Eye (tissue), 1 donor: ENCODE data around the gene CGB5.
A peak's percentile ranks its signal among the peaks of the same experiment; 100 is the strongest.
"Not testable (repeated sequence)": the region's sequence is repeated elsewhere in the genome, so short reads cannot be mapped to it uniquely, and the experiment has no call there.

Experiments used
- DNase-seq: peaks from one replicate; pipeline ENCODE4 v3.0.0-alpha.2; 2015

Gene CGB5

DNA sequence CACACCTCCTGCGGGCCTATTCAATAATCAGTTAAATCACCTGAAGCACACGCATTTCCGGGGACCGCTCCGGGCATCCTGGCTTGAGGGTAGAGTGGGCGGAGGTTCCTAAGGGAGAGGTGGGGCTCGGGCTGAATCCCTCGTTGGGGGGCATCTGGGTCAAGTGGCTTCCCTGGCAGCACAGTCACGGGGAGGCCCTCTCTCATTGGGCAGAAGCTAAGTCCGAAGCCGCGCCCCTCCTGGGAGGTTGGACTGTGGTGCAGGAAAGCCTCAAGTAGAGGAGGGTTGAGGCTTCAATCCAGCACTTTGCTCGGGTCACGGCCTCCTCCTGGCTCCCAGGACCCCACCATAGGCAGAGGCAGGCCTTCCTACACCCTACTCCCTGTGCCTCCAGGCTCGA, at the start of gene CGB5:
TSS of gene CGB5 (plus strand) at position 301 of the 400 bp plus-strand sequence. CDS start 362 bp downstream, outside the sequence.
- not testable (repeated sequence) for DNase-seq

DNA sequence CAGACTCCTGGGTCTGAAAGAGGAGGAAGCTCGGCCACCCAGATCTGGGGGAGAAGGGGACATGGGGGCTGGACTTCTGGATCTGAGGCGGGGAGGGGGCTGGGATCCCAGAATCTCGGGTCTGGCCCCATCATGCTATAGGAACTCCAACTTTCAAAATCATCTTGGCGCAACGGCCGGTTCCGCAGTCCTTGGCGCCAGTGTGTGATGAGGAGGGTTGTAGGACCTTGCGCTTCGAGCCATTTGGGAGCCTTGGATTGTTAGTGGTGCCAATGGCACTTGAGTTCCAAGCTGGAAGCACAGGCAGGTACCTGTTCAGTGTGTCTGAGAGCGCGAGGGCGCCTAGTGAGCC, 49.6 kb upstream of the CGB5 start:
- no peak for DNase-seq

DNA sequence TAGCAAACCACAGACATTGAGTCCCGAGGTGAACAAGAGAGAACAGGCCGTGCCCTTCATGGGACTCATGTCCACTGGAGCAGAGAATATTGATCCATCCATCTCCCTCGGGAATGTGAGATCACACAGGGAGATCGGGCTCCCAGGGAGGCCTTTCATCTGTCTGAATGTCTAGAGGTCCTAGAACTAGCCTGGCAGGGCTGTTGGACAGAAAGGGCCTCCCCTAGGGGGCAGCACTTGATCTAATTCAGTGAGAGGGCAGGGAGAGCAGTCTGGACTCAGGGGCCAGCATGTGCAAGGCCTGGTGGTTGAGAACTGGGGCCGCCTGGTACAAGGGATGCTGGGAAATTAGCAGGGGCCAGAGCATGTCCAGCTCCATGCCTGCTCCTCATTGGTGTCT, 45.7 kb upstream of the CGB5 start:
- DNase-seq = peak; percentile 58

DNA sequence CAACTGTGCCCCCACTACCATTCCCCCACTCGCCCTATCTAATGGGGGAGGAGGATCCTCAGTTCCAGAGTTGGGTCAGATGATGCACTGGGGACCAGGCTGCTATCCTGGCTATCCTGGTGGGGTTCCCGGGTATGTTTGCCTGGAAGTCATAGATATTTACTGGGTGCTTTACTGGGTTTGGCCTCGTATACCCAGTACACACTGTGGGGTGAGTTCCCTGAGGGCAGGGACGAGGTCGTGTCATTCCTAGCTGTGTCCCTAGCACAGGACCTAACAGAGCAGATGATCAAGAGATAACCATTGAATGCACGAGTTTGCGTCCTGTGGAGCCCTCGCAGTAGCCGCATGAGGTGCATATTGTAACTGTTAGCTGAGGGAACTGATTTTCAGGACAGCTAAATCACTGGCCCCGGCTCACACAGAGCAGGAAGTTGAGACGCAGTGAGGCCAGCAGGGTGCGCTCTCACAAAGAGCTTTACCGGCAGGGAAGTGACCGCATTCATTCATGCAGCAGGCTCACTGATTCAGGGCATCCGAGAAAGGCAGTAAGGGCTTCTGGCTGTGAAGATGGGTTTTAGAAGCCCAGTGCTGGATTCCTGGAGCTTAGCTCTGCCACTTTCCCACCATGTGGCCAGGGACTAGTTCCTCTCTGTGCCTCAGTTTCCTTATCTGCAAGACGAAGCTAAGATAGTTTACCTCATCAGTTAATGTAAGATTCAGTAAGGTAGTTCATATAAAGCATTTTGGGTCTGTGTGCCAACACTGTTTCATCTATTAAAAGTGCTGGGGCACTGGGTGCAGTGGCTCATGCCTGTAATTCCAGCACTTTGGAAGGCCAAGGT, 43.9 kb upstream of the CGB5 start:
- peak; percentile 86 for DNase-seq

DNA sequence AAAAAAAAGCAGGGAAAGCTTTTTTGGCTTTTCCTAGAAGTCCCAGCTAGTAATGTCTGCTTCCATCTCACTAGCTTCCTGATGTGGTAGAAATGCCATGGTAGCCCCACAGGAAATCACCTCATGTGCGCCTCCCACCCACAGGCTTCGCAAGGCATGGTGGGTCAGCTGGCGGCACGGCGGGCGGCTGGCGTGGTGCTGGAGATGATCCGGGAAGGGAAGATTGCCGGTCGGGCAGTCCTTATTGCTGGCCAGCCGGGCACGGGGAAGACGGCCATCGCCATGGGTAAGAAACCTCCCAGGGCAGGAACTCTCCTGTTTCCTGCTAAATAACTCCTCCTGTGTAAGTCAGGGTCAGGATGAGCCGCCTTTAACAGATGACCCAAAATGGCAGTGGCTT, 39.5 kb upstream of the CGB5 start:
- DNase-seq = no peak

DNA sequence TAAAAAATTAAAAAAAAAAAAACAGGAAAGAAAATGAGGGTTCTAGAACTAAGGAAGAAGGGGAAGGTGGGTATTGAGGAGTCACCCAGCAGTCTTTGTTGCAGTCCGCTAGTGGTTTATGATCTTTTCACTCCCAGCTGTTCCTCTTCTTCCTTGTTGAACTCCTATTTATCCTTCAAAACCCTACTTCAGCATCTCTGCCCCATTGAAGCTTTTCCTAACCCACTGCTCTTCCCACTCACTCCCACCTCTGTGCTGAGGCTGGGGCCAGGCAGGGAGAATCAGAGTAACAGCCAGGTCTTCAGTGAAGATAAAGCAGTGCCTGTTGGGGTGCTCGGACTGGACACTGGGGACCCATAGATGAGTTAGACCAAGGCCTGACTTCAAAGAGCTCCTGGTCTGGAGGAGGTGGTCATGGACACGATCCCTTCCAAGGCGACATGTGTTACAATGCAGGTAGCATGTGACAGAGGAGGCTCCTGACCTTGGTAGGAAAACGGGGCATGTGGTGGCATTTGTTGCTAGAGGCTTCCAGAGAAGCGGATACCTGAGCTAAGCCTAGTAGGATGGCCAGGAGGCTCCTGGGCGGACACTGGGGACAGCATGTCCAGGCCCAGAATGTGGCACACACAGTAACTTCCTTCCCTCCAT, 38.6 kb upstream of the CGB5 start:
- DNase-seq = no peak

DNA sequence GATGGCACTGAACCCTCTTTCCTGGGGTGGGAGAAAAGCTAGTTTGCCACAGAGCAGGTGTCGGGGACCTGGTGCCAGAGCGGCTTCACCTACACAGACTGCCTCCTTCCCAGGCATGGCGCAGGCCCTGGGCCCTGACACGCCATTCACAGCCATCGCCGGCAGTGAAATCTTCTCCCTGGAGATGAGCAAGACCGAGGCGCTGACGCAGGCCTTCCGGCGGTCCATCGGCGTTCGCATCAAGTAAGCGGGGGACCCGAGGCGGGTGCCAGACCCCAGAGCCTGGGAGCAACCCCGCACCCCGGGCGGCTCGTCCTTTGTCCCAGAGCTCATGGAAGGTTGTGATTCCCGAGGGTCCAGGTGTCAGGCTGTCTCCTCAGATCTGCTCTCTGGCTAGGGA, 36.7 kb upstream of the CGB5 start:
- no peak for DNase-seq

DNA sequence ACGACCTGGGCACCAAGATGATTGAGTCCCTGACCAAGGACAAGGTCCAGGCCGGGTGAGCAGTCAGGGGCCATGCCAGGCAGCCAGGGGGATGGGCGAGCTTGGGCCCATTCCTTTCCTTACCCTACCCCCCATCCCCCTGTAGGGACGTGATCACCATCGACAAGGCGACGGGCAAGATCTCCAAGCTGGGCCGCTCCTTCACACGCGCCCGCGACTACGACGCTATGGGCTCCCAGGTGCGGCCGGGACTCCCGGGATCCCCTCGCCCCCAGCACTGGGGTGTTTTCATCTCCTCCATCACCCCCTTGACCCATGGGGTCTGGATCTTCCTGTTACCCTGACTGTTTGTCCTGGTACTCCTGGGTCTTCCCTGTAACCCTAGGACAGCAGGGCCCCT, 33.8 kb upstream of the CGB5 start:
- no peak for DNase-seq

DNA sequence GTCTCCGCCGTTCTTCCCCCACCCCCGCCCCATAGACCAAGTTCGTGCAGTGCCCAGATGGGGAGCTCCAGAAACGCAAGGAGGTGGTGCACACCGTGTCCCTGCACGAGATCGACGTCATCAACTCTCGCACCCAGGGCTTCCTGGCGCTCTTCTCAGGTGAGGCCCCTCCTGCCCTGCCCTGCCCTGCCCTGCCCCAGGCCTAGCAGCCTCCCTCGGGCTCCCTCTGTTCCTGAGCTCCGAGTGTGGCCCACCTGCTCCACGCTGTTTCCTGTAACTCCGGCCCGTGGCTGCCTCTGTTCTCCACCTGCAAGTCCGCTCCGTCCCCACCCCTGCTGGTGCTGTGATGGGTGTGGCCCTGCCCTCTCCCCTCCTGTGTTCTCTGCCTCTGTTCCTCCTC, 33.2 kb upstream of the CGB5 start:
- DNase-seq = no peak

DNA sequence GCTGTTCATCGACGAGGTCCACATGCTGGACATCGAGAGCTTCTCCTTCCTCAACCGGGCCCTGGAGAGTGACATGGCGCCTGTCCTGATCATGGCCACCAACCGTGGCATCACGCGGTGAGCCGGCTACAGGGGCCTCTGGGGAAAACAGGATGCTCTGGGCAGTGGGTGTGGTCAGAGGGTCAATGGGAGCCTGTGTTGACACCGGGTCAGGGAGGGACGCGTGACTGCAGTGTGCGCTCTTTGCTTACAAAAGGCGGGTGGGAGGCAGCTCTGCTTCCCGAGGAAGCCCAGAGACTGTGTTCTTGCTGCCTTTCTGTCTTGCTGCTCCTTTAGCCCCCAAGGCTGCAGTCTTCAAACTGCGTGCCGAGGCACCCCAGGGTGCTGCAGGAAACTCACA, 32.5 kb upstream of the CGB5 start:
- no peak for DNase-seq

DNA sequence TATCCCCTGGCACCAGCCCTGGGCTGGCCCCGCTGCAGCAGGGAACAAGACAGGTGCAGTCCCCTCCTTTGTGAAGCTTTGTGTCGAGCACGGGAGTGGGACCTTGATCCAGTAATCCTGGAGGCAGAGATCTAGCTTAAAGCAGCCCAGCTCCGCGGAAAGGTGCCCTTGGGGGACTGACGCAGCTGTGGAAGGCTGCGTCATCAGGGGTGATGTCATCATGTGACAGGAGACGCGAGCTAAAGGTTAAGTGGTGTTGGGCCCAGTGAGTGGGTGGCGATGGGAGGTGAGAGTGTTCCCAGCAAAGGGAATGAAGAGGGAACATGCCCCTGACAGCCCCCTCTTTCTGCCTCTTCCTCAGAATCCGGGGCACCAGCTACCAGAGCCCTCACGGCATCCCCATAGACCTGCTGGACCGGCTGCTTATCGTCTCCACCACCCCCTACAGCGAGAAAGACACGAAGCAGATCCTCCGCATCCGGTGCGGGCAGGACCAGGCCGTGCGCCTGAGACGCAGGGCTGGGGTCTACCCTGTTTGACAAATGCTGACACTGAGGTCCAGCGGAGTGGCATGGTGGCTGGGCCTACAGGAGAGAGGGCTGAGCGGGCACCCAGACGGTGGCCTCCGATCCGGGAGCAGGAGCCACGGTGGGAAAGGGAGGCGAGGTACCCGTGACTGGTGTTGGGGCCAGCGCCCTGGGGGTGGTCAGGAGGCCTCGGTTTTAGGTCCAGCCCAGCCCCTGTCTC, 29.4 kb upstream of the CGB5 start:
- DNase-seq = no peak

DNA sequence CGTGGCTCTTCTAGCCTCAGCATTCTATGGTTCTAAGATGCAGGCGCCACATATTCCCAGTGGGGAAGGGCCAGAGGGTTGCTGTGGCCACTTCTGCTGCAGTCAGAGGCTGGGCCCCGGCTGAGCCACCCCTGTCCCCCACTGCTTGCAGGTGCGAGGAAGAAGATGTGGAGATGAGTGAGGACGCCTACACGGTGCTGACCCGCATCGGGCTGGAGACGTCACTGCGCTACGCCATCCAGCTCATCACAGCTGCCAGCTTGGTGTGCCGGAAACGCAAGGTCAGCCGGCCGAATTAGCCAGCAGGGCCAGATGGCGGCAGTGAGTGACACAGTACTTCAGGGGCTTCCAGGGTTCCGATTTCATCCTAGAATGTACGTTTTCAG, 28.8 kb upstream of the CGB5 start:
- DNase-seq = no peak

DNA sequence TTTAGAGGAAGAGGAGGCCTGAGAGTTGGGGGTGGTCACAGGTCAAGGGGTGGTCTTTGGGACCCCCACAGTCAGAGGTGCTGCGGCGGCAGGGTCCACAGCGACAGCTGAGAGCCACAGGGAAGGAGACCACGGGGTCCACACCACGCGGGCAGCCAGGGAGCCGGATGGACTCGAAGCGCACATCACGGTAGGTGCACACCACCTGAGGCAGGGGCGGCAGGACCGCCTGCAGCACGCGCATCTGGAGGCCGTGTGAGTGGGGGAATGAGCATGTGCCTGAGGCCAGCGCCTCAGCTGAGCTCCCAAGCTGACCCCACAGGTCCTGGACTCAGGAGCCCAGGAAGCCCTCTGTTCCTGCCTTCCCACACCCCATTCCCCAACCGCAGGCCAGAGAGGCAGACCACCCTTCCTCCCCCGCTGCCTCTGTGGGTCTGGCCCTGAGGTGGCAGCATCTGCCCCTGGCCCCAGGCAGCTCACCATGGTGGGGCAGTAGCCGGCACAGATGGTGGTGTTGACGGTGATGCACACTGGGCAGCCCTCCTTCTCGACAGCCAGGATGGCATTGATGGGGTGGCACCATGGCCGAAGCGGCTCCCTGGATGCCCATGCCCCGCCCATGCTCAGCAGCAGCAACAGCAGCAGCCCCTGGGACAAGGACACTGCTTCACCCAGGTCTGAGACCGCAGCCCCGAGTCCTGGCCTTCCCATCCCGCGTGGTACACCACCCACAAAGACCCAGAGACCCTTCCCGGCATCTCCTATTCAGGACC, 27.4 kb upstream of the CGB5 start:
- DNase-seq = no peak

DNA sequence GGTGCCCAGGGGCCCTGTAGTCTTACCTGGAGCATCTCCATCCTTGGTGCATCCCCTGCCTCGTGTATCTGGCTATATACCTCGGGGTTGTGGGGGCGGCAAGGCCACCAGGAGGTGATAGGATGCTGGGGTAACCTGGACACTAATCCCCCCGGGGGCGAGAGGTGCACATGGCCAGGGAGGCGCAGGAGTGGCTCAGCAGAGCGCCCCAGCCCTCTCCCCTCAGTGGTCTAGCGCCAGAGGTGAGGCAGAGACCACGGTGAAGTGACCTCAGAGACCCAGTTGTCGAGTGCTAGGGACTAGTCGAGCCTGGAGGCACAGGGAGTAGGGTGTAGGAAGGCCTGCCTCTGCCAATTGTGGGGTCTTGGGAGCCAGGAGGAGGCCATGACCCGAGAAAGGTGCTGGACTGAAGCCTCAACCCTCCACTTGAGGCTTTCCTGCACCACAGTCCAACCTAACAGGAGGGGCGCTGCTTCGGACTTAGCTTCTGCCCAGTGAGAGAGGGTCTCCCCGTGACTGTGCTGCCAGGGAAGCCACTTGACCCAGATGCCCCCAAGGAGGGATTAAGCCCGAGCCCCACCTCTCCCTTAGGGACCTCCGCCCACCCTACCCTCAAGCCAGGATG, 26.5 kb upstream of the CGB5 start, which contains the start of gene LHB:
TSS of gene LHB (minus strand) at position 51 of the 625 bp plus-strand sequence. CDS start at position 41, 10 bp downstream.
- no peak for DNase-seq

DNA sequence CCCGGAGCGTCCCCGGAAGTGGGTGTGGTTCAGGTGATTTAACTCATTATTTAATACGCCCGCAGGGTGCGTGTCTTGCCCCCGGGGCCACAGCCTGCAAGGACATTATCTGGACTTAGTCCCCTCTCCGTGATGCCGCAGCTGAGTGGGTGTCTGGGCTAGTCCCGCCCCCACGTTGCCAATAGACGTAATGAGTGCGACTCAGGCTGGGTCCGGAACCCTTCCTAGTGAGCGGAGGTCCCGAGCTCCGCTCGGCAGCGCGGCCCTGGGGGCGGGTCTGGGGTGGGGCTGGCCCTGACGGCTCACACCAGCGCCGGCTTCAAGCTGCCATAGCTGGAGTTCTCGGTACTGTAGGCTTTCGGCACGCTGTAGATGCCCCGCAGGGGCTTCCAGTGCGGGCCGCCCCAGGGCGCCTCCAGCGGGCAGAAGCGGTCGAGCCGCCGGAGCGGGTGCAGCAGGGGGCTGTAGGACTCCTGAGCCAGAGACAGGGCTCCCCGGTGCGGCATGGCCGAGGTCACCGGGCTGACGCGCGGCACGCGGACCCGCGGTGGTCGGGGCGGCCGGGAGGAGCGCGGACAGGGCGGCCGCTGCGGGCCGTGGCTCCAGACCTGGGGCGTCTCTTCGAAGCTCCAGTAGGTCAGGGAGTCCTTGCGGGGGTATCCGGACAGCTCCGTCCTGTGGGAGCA, 25.8 kb upstream of the CGB5 start:
- DNase-seq = peak; percentile 68

DNA sequence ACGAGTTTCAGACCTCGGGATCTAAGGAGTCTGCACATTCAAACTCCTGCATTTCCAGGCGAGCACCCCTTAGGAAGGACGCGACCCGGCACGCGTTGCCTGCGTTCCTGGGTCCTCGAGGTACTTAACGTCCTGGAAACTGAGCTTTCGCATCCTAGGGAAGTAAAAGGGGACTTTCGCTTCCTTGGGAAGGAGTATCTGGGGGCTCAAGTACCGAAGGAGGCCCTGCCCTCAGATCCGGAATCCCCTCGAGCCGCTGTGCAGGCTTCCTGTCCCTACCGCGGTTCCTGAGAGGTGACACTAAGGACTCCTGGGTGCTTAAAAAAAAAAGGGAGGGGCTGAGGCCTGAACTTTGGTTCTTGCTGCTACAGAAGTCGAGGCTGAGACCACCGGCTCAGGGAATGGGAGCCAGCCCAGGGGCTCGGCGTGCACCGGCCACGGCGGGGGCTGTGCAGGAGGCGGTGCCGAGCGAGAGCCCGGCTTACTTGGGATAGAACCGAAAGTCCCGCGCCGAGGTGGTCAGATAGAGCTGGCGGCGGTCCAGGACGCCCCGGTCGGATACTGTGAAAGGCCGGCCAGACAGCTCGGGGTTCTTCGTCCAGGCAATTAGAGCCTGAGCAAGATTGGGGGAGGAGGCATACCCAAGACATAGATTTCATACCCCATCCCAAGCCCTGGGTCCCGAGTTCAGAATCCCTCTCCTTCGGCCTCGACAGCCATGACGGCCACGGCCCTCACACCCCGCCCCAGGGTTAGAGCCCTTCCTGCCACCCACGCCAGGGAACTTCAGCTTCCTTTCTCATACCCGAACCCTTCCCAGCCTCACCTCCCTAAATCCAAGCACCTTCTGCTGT, 25.0 kb upstream of the CGB5 start:
- peak; percentile 40 for DNase-seq

DNA sequence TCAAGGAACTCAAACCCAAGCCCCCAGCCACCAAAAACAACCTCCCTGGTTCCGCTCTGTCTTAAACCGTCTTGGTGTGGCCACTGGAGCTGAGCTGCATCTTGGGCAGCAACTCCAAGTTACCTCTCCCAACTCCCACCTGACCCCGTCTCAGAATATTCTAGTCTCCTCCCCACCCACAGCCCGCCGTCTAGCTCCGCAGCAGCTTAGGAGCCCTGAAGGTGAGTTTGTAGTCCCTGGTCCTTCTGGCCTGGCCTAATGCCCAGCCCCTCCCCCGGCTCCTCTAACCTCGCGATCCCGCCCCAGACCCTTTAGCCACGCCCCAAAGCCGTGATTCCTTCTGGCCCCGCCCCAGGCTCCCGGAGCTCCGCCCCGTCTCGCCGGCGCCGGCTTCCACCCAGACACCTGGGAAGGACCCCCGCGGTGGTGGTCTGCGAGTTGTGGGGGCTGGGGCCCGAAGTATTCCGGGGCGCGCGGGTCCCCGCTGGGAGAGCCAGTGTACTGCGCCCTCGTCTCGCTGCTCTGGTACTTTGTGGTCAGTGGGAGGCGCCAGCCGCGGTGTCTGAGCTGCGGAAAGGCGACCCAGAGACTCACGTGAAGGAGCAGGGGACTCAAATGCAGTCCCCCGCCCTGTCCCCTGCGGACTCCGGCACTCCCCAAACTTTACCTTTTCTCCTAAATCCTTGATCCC, 24.3 kb upstream of the CGB5 start:
- DNase-seq = peak; percentile 64

DNA sequence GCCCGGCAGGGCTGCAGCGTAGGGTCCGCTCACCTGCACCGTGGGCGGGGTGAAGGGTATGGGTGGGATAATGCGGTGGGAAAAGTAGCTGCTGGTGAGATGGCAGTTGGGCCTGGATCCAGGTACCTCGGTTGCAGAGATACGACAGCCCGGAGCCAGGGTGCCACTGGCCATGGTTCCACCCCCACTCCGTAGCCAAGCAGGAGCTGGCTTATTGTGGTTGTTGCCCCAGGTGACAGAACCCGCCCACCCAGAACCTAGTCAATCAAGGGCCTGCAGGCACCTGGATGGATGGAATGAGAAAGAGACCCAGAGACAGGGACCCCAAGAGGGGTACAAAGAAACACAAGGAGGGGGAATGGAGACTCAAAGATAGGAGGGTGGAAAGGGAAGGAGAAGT, 23.3 kb upstream of the CGB5 start:
- no peak for DNase-seq

DNA sequence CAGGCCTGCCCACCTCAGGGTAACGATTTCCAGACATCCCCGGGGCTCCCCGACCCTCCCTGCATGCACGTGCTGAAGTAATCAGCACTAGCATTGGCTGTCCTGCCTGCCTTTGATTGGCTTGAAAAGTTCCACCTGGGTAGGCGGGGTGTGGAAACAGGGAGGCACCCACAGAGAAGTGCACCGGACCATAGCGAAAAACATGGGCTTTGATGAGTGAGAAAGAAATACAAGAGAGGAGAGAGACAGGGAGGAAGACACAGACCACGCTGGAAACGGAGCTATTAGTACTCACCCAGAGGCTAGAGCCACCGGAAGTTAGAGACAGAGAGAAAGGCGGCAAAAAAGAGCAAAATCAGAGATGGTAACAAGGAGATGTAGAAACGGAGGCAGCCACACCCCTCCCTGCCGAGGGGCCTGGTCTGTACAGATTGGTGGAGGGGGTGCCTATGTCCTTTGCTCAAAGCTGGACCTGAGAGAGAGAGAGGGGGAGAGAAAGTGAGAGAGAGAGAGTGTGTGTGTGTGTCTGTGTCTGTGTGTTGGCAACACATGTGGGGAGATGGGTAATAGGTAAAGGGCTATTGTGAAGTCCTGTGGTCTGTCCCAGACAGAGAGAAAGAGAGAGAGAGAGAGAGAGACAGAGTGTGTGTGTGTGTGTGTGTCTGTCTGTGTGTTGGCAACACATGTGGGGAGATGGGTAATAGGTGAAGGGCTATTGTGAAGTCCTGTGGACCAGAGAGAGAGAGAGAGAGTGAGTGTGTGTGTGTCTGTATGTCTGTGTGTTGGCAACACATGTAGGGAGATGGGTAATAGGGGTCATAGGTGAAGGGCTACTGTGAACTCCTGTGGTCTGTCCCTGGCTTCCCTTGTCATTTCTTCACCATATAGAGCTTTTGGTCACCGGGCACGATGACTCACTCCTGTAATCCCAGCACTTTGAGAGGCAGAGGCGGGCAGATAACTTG, 22.4 kb upstream of the CGB5 start:
- no peak for DNase-seq
